ENCODE measurements around the gene RBP3.

Gene RBP3

DNA sequence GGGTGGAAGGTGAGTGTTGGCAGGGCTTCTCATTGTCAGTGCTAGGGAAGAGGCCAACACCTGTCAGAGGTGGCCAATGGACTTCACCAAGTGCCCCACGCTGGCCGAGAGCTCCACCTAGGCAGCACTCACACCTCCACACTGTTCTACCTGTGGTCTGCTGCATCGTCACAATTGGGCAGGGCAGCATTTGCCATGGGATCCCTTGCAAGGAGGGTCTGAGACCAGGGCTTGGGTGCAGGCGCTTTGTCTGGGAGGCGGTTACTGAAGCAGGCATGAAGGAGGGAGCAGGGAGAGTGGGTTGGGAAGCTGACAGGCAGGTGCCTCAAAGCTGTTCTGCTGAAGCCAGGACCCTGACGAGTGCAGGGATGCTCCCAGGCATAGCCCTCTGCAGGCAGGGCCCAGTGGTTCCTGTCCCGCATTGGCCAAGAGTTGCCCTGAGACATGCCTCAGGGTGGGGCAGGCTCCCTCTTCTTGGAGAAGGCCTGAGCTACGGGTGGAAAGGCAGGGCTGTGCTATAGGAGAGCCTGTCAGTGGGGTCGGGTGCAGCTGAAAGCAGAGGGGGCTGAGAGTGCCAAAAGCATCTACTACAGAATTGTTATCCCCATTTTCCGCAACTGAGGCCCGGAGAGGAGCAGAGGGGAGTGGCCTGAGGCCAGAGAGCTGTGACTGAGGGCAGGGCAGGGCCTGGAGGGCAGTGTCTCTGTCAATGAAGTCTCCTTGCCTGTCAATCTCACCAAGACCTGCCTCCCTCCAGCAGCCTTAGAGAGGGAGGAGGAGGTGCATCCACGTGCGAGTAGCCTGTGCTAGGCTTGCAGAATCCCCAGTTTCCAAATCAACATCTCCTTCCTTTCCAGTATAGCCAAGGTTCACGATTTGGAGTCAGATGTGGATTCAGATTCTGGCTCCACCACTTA lies 4.0 kb downstream of the RBP3 start:
- no peak overlapping the region for H3K27ac Mint-ChIP-seq
- H3K9me3 Mint-ChIP-seq: no peaks in the 10 kb centered on the region
- H3K4me3 Mint-ChIP-seq: no peak overlapping the region
- H3K27me3 Mint-ChIP-seq (ENCODE audit: low read depth): no peaks in the 10 kb centered on the region
- H3K36me3 Mint-ChIP-seq (ENCODE audit: low read depth): no peaks in the 10 kb centered on the region
- no peaks in the 10 kb centered on the region for H3K4me1 Mint-ChIP-seq (ENCODE audit: low read depth)

DNA sequence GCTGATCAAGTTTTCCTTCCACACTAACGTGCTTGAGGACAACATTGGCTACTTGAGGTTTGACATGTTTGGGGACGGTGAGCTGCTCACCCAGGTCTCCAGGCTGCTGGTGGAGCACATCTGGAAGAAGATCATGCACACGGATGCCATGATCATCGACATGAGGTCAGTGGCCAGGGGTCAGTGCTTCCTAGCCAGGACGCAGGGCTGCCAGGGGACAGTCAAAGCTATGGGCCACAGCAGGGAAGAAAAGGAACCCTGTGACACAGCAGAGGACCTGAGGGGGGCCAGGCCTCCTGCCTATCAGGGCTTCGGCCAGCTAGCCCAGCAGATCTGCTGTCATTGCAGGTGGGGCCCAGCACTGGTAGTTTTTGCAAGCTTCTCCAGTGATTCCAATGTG lies 5.2 kb downstream of the RBP3 start:
- no peak overlapping the region for H3K4me3 Mint-ChIP-seq
- no peaks in the 10 kb centered on the region for H3K27me3 Mint-ChIP-seq (ENCODE audit: low read depth)
- no peaks in the 10 kb centered on the region for H3K9me3 Mint-ChIP-seq
- H3K36me3 Mint-ChIP-seq (ENCODE audit: low read depth): no peaks in the 10 kb centered on the region
- H3K27ac Mint-ChIP-seq: no peak overlapping the region
- no peaks in the 10 kb centered on the region for H3K4me1 Mint-ChIP-seq (ENCODE audit: low read depth)

DNA sequence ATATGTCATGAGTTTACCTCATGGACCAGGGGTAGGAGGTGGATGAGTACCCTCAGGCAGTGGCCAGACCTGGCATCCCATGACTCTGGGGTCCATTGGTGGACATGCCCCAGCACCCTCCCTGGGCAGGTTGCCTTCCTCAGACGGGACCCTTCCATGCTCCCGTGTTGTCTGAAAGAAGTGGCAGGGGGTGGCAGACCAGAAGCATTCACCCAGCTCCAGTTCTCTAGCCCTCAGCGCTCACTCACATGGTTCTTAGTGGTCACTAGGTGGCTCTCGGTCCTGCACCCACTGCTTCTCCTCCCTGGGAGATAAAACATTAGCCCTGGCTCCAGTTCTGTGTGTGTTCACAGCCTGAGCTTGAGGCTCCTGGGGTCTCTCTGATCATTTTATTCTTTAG lies 6.0 kb downstream of the RBP3 start:
- H3K9me3 Mint-ChIP-seq: no peaks in the 10 kb centered on the region
- H3K27ac Mint-ChIP-seq: no peak overlapping the region
- no peaks in the 10 kb centered on the region for H3K4me1 Mint-ChIP-seq (ENCODE audit: low read depth)
- H3K36me3 Mint-ChIP-seq (ENCODE audit: low read depth): no peaks in the 10 kb centered on the region
- no peak overlapping the region for H3K4me3 Mint-ChIP-seq
- H3K27me3 Mint-ChIP-seq (ENCODE audit: low read depth): no peaks in the 10 kb centered on the region

DNA sequence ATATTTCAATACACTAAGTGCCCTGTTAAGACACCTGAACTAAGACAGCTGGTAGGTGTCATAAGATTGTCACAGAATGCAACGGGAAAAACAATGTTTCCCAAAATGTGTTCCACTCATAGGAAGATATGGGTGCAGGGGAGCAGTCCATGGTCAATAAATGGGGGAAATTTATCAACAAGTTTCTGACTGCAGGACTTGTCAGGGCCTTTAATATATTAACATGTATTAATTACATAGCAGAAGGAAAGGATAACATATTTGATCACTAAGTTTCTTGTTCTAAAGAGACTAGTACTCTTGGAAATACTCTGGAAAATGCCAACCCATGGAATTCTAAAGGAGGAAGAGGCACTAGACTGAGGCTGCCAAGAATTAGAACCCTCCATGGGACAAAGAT lies 6.7 kb downstream of the RBP3 start:
- H3K9me3 Mint-ChIP-seq: no peaks in the 10 kb centered on the region
- no peaks in the 10 kb centered on the region for H3K36me3 Mint-ChIP-seq (ENCODE audit: low read depth)
- no peak overlapping the region for H3K27ac Mint-ChIP-seq
- H3K4me3 Mint-ChIP-seq: no peak overlapping the region
- no peaks in the 10 kb centered on the region for H3K4me1 Mint-ChIP-seq (ENCODE audit: low read depth)
- no peaks in the 10 kb centered on the region for H3K27me3 Mint-ChIP-seq (ENCODE audit: low read depth)

DNA sequence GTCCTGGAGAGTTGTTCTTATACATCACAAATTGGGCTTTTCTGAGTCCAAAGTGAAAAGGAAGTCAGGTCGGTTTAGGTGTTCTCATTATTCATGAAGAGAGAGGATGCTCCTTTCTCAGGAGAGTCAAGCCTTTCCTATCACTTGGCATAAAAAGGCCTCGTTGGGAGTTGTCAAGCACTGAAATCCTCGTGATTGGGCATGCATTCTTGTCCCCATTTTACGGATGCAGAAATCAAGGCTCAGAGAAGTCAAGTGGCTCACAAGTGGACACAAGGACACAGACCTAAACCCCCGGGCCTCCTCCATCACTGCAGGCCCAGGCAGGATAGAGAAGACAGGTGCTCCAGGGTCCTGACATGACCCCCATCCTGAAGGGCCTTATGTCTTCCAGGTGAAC lies 8.5 kb downstream of the RBP3 start:
- Mint-ChIP-seq H3K27me3 (ENCODE audit: low read depth) (no peaks in the 10 kb centered on the region), H3K36me3 (ENCODE audit: low read depth) (no peaks in the 10 kb centered on the region), H3K4me1 (ENCODE audit: low read depth) (no peaks in the 10 kb centered on the region), H3K4me3 (no peak overlapping the region), H3K9me3 (no peaks in the 10 kb centered on the region), H3K27ac (no peak overlapping the region)

DNA sequence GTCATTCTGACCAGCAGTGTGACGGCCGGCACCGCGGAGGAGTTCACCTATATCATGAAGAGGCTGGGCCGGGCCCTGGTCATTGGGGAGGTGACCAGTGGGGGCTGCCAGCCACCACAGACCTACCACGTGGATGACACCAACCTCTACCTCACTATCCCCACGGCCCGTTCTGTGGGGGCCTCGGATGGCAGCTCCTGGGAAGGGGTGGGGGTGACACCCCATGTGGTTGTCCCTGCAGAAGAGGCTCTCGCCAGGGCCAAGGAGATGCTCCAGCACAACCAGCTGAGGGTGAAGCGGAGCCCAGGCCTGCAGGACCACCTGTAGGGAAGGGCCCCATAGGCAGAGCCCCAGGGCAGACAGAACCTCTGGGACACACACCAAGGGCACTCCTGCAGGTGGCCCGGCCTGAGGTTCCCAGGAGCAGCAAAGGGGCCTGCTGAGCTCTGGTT lies 9.0 kb downstream of the RBP3 start:
- no peak overlapping the region for H3K27ac Mint-ChIP-seq
- no peak overlapping the region for H3K4me3 Mint-ChIP-seq
- H3K4me1 Mint-ChIP-seq (ENCODE audit: low read depth): no peaks in the 10 kb centered on the region
- H3K27me3 Mint-ChIP-seq (ENCODE audit: low read depth): no peaks in the 10 kb centered on the region
- no peaks in the 10 kb centered on the region for H3K9me3 Mint-ChIP-seq
- no peaks in the 10 kb centered on the region for H3K36me3 Mint-ChIP-seq (ENCODE audit: low read depth)

DNA sequence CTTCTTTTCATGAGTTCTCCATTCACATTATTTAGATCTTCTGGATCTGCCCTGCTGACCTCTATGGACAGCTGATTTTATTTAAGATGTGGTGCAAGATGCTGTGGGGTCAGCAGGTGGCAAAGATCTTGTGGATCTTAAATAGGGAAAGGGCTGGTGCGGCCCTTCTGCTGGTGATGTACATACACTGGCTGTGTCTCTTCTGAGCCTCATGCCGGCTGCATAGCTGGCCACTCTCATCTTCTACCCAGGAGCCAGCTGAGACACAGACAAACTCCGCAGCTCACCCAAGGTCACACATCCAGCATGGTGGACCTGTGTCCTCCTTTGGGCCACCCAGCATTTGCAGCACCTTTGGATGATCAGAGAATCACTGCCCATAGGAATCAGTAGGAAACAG lies 9.7 kb downstream of the RBP3 start:
- H3K9me3 Mint-ChIP-seq: no peaks in the 10 kb centered on the region
- no peak overlapping the region for H3K27ac Mint-ChIP-seq
- H3K27me3 Mint-ChIP-seq (ENCODE audit: low read depth): no peaks in the 10 kb centered on the region
- H3K36me3 Mint-ChIP-seq (ENCODE audit: low read depth): no peaks in the 10 kb centered on the region
- H3K4me3 Mint-ChIP-seq: no peak overlapping the region
- H3K4me1 Mint-ChIP-seq (ENCODE audit: low read depth): no peaks in the 10 kb centered on the region

DNA sequence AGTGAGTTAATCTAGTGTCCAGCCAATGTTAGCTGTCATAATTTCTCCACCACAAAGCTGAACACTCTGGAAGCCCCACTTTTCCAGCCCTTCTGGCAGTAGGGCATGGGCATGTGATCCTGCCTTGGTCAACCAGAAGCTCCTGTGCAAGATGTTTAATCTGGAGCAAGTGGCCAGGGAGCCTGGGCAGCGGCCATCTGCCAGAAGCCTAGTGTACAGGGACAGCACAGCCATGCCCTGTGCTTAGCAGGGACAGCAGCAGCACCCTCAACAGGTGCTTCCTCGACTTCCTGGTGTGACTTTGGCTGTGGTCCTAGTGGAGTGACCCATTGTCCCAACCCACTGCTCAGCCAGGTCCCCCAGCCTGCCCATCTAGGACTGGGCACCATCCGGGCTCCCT lies 10.3 kb downstream of the RBP3 start:
- Mint-ChIP-seq H3K27ac (no peak overlapping the region), H3K27me3 (ENCODE audit: low read depth) (no peaks in the 10 kb centered on the region), H3K36me3 (ENCODE audit: low read depth) (no peaks in the 10 kb centered on the region), H3K4me1 (ENCODE audit: low read depth) (no peaks in the 10 kb centered on the region), H3K4me3 (no peak overlapping the region), H3K9me3 (no peaks in the 10 kb centered on the region)

DNA sequence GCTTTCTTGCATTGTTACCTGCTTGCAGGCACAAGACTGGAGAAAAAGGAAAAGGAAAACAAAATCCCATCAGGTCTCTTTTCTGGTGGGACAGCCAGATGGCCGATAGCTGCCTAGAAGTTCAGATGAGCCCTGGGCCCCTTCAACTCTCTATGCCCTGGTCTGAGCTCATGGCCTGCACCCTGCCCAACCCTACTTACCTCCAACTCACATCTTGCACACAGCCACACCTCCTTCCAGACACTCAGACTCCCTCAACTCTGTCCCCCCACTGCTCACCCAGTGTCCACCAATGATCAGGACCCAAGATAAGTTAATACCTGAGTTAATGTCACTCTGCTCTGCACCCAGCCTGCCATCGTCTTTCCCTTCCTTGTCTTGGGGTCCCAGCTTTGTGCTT lies 10.9 kb downstream of the RBP3 start:
- Mint-ChIP-seq H3K27ac (no peak overlapping the region), H3K4me1 (ENCODE audit: low read depth) (no peaks in the 10 kb centered on the region), H3K27me3 (ENCODE audit: low read depth) (no peaks in the 10 kb centered on the region), H3K36me3 (ENCODE audit: low read depth) (no peaks in the 10 kb centered on the region), H3K9me3 (no peaks in the 10 kb centered on the region), H3K4me3 (no peak overlapping the region)

DNA sequence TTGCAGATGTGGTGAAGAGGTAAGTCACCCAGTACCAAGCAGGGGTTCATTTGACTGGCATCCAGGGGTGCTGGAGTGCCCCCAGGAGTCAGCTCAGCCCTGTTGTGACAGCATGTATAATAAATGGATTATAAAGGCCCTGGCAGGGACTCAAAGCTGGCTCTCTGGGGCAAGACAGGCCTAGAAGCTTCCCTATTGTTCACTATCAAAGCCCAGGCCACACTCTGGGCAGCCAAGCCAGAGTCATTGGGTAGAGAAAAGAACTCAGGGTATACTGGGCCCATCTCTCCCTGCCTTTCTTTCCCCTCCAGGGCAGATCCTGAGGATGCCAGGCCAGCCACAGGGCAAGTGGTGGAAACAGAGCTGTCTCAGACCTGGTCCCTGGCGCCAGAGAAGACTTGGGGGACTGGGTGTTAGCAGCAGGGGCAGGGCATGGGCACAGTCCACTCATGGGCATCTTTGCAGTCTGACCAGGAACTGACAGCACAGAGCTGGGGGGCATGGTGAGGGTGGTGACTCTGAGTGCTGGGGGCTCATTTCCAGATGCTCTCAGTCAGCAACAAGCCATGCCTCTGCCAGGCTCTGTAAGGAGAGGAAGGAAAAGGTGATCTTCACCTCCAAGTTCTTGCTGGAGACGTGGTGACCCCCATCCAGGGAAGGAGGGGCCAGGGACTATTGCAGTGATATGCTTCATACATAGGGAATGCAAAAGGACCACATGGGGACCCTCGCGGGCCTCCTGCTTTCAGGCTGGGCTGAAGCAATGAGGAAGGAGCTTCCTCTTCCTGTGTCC lies 11.7 kb downstream of the RBP3 start:
- no peak overlapping the region for H3K4me3 Mint-ChIP-seq
- H3K27ac Mint-ChIP-seq: no peak overlapping the region
- H3K27me3 Mint-ChIP-seq (ENCODE audit: low read depth): no peaks in the 10 kb centered on the region
- H3K4me1 Mint-ChIP-seq (ENCODE audit: low read depth): no peaks in the 10 kb centered on the region
- no peaks in the 10 kb centered on the region for H3K9me3 Mint-ChIP-seq
- no peaks in the 10 kb centered on the region for H3K36me3 Mint-ChIP-seq (ENCODE audit: low read depth)

DNA sequence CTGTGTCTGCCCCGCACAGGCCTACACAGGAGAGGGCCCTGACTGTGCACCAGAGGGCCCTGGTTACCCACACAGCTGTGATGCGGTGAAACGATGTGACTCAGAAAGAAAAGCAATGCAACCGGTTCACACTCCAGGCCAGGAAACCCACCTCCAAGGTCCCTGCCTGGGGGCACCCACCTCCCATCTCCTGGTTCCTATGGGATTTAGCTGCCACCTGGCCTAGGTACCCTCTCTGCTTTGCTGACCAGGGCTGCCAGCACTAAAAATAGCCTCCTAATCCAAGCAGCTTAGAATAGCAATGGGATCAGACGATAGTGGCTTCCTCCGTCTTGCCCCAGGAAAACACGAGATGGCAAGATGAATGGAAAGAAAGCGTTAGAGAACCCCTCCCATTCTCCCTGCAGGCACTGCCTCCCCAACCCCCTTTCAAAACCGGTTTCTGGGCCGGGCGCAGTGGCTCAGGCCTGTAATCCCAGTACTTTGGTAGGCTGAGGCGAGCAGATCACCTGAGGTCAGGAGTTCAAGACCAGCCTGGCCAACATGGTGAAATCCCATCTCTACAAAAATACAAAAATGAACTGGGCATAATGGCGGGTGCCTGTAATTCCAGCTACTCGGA lies 12.4 kb downstream of the RBP3 start:
- Mint-ChIP-seq H3K27me3 (ENCODE audit: low read depth) (no peaks in the 10 kb centered on the region), H3K9me3 (no peaks in the 10 kb centered on the region), H3K36me3 (ENCODE audit: low read depth) (no peaks in the 10 kb centered on the region), H3K4me3 (no peak overlapping the region), H3K4me1 (ENCODE audit: low read depth) (no peaks in the 10 kb centered on the region), H3K27ac (no peak overlapping the region)

DNA sequence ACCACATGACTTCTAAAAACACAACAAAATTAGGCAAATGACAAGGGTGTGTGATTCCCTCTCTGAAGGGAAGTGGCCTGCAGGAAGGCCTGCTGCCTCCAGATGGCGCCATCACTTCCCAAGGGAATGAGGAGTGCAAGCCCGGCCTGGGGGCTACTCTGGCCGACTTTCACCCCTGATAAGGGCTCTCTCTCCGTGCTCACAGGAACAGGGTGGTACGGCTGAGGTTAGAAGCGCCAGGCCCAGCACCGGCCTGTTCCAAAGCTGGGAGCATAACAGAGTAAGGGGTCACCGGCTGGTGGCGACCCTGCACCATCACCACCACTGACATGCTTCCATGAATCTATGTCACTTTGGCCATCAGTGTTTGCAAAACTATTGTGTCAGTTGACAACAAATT lies 13.1 kb downstream of the RBP3 start:
- no peaks in the 10 kb centered on the region for H3K4me1 Mint-ChIP-seq (ENCODE audit: low read depth)
- no peaks in the 10 kb centered on the region for H3K27me3 Mint-ChIP-seq (ENCODE audit: low read depth)
- no peaks in the 10 kb centered on the region for H3K36me3 Mint-ChIP-seq (ENCODE audit: low read depth)
- no peak overlapping the region for H3K4me3 Mint-ChIP-seq
- no peaks in the 10 kb centered on the region for H3K9me3 Mint-ChIP-seq
- H3K27ac Mint-ChIP-seq: no peak overlapping the region

DNA sequence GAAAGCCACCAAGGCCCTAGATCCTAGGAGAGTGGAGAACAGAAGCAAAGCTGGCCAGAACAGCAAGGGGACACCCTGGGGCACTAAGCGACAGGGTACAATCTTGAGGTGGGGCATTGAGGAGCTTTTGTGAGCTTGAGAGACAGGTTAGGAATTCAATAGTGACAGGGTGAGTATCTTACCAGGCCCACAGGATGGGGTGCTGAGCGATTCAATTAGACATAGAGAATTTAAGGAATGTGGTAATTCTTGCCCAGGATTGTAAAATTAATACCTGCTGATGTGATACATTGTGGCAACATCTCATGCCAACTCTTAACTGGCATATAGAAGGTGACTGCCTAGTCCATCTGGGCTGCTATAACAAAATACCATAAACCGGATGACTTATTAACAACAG lies 14.0 kb downstream of the RBP3 start:
- Mint-ChIP-seq H3K27me3 (ENCODE audit: low read depth) (no peaks in the 10 kb centered on the region), H3K4me3 (no peak overlapping the region), H3K9me3 (no peaks in the 10 kb centered on the region), H3K36me3 (ENCODE audit: low read depth) (no peaks in the 10 kb centered on the region), H3K4me1 (ENCODE audit: low read depth) (no peaks in the 10 kb centered on the region), H3K27ac (no peak overlapping the region)

DNA sequence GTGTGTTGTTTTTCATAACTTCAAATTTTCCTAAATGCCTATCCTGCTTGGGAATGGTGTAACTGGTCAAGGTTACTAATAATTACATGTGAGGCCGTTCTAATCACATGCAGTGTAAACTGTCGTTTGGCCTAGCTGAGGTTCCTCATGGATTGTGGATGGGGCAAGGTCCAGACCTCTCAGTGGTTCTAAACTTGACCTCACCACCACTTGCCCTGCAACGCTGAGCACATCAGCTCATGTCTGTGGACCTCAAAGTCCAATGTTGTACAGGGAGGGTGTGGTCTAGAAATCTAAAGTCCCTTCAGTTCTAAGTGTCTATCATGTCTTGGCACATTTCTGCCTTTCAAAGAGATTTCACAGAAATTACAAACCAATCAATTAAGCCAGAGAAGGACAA lies 15.6 kb downstream of the RBP3 start:
- Mint-ChIP-seq H3K9me3 (no peaks in the 10 kb centered on the region), H3K27ac (no peak overlapping the region), H3K36me3 (ENCODE audit: low read depth) (no peaks in the 10 kb centered on the region), H3K27me3 (ENCODE audit: low read depth) (no peaks in the 10 kb centered on the region), H3K4me3 (no peak overlapping the region), H3K4me1 (ENCODE audit: low read depth) (no peaks in the 10 kb centered on the region)

DNA sequence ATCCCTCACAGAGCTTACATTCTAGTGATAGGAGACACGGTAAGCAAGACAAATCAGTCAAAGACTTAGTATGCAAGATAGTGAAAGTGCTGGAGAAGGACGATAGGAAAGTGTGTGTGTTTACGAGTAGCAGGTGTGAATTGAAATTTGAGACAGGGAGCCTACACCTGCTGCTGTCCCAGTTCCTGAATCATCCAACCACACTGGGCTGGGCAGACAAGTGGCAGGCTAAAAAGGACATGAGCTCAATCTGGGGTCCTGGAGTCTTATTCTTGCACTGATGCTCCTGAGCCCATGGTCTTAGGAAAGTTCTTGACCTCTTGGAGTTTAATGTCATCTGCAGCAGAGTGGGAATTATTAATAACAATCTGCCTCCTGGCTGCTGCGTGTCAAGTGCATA lies 16.2 kb downstream of the RBP3 start:
- Mint-ChIP-seq H3K9me3 (no peaks in the 10 kb centered on the region), H3K27me3 (ENCODE audit: low read depth) (no peaks in the 10 kb centered on the region), H3K36me3 (ENCODE audit: low read depth) (no peaks in the 10 kb centered on the region), H3K27ac (no peak overlapping the region), H3K4me1 (ENCODE audit: low read depth) (no peaks in the 10 kb centered on the region), H3K4me3 (no peak overlapping the region)

All from T-helper 1 cell treated with Interleukin-12 subunit alpha and Interleukin-12 subunit beta and Interleukin-4 antibody, amounts not matched to agents 30 μg/mL and 1 μg/mL, for 36 hours (primary cell).